ENCODE results near the gene KLHL2. TPM values are rescaled to one million over a fixed set of nuclear protein-coding genes. Genes with fewer than 3 reads are reported as not detected.

The KLHL2 gene
- total and polyA plus RNA-seq, 2 donors (not counting 3 experiments of a cell fraction or from before 2014, with no cell fraction given): 9.9 to 22.1 TPM

GRCh38 chr4:165319509-165319908, 112.1 kb downstream of the KLHL2 start:
- Histone ChIP-seq H3K9me1 (replicated peaks; ENCODE audit: control insufficient read depth, extremely low read depth, insufficient read depth, low read length) (no peaks in the 10 kb centered on the region), H2AFZ (ENCODE audit: low read depth, low read length) (no peak overlapping the region), H3K4me3 (replicated peaks in 1 of 3; ENCODE audit: insufficient read depth in 1 of 3, low read depth in 1 of 3, low read length in 3 of 3) (no peak overlapping the region), H3K4me1 (ENCODE audit: control insufficient read depth, extremely low read depth, insufficient read depth, low read length) (no peaks in the 10 kb centered on the region), H3K27me3 (ENCODE audit: control insufficient read depth in 2 of 2, insufficient read depth in 2 of 2, low read length in 2 of 2) (no peaks in the 10 kb centered on the region), H3K27ac (ENCODE audit: insufficient read depth, low read depth, low read length) (no peak overlapping the region), H4K20me1 (replicated peaks; ENCODE audit: control insufficient read depth, extremely low read depth, insufficient read depth, low read length) (no peaks in the 10 kb centered on the region), H3K79me2 (ENCODE audit: control insufficient read depth, insufficient read depth, low read length) (no peaks in the 10 kb centered on the region), H3K4me2 (ENCODE audit: insufficient read depth, low read length) (no peak overlapping the region), H3K36me3 (ENCODE audit: control insufficient read depth in 2 of 2, extremely low read depth in 1 of 2, insufficient read depth in 2 of 2, low read length in 2 of 2) (no peaks in the 10 kb centered on the region), H3K9ac (replicated peaks; ENCODE audit: extremely low read depth, insufficient read depth, low read length) (no peak overlapping the region), H3K9me3 (replicated peaks; ENCODE audit: control insufficient read depth, insufficient read depth, low read length) (no peaks in the 10 kb centered on the region)
- BruUV-seq (replicated peaks): no TSS peak
- DNase-seq (ENCODE audit: low read depth, low spot score) (no peak), FAIRE-seq (no peak)
- no peak for TF ChIP-seq JUN (IDR thresholded peaks at IDR 0.05; ENCODE audit: borderline replicate concordance, insufficient read depth, insufficient read length, low read depth)
- intact Hi-C loops (cut with micrococcal nuclease): no loop called here
- dilution Hi-C loops (cut with MboI; ENCODE audit: extremely low pct_ligation_motif_present, low sequenced_read_pairs): no loop called here
- ChIA-PET CTCF (no interaction called here), POLR2A (no interaction called here)

DNA sequence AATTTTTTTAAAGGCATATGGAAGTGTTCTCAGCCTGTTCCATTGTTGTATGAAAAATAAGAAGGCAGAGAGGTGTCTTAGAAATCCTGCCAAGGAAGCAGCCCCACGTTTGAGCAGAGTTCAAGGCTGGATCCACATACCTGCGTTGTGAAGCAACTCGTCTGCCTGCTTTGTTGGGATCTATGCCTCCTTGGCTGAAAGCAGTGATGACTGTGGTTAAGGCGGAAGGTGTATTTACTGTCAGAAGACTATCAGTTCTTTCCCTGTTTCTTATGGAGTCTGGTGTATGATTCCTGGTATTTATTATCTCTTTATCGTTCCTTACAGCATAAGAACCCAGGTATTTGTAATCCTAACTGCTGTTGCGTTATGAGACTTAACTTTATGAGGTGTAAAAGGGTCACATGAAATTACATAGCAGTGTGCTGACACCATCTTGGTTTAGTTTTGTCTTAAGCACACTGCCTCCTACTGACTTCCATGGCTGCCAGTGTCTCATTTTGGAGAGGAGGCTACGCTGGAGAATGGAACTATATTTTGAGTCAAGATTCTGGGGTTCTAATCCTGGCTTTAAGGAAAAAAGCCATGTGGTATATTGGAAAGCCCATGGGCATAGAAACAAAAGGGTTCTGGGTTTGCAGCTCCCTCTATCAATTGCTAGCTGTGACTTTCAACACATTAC, 117.0 kb downstream of the KLHL2 start:
- ChIA-PET CTCF (interaction anchor here (1.3 kb wide), 1 partner anchor 154 kb away, joined by 3 read pairs; no protein-coding TSS in a partner anchor), POLR2A (no interaction called here)
- H3K9me1 ChIP-seq (replicated peaks; ENCODE audit: control insufficient read depth, extremely low read depth, insufficient read depth, low read length): no peaks in the 10 kb centered on the region
- H3K4me2 ChIP-seq (ENCODE audit: insufficient read depth, low read length): no peak overlapping the region
- no peaks in the 10 kb centered on the region for H4K20me1 ChIP-seq (replicated peaks; ENCODE audit: control insufficient read depth, extremely low read depth, insufficient read depth, low read length)
- peaks cover 28% of the 10 kb centered on the region for H3K4me1 ChIP-seq (ENCODE audit: control insufficient read depth, extremely low read depth, insufficient read depth, low read length)
- no peak for DNase-seq (ENCODE audit: low read depth, low spot score)
- dilution Hi-C loops (cut with MboI; ENCODE audit: extremely low pct_ligation_motif_present, low sequenced_read_pairs): no loop called here
- no TSS peak for BruUV-seq (replicated peaks)
- FAIRE-seq: no peak
- H2AFZ ChIP-seq (ENCODE audit: low read depth, low read length): no peak overlapping the region
- intact Hi-C loops (cut with micrococcal nuclease): no loop called here
- no peak overlapping the region for H3K4me3 ChIP-seq (replicated peaks in 1 of 3; ENCODE audit: insufficient read depth in 1 of 3, low read depth in 1 of 3, low read length in 3 of 3)
- peaks cover 3% of the 10 kb centered on the region for H3K9me3 ChIP-seq (replicated peaks; ENCODE audit: control insufficient read depth, insufficient read depth, low read length)
- H3K9ac ChIP-seq (replicated peaks; ENCODE audit: extremely low read depth, insufficient read depth, low read length): no peak overlapping the region
- no peaks in the 10 kb centered on the region for H3K27me3 ChIP-seq (ENCODE audit: control insufficient read depth in 2 of 2, insufficient read depth in 2 of 2, low read length in 2 of 2)
- H3K36me3 ChIP-seq (ENCODE audit: control insufficient read depth in 2 of 2, extremely low read depth in 1 of 2, insufficient read depth in 2 of 2, low read length in 2 of 2): no peaks in the 10 kb centered on the region
- no peak overlapping the region for H3K27ac ChIP-seq (ENCODE audit: insufficient read depth, low read depth, low read length)
- no peak for TF ChIP-seq POLR2AphosphoS5 (IDR thresholded peaks at IDR 0.05; ENCODE audit: insufficient read depth, low read depth, low read length)
- TF ChIP-seq MAX (IDR thresholded peaks at IDR 0.05; ENCODE audit: insufficient read depth, insufficient read length): no peak
- TF ChIP-seq FOS (IDR thresholded peaks at IDR 0.05; ENCODE audit: borderline replicate concordance, insufficient read depth, low read length): no peak
- no peak for TF ChIP-seq EZH2 (IDR thresholded peaks at IDR 0.05; ENCODE audit: borderline replicate concordance, low read depth, low read length, severe bottlenecking)
- TF ChIP-seq, protein P1, sequence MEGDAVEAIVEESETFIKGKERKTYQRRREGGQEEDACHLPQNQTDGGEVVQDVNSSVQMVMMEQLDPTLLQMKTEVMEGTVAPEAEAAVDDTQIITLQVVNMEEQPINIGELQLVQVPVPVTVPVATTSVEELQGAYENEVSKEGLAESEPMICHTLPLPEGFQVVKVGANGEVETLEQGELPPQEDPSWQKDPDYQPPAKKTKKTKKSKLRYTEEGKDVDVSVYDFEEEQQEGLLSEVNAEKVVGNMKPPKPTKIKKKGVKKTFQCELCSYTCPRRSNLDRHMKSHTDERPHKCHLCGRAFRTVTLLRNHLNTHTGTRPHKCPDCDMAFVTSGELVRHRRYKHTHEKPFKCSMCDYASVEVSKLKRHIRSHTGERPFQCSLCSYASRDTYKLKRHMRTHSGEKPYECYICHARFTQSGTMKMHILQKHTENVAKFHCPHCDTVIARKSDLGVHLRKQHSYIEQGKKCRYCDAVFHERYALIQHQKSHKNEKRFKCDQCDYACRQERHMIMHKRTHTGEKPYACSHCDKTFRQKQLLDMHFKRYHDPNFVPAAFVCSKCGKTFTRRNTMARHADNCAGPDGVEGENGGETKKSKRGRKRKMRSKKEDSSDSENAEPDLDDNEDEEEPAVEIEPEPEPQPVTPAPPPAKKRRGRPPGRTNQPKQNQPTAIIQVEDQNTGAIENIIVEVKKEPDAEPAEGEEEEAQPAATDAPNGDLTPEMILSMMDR (IDR thresholded peaks at IDR 0.05; ENCODE audit: extremely low read depth in 1 of 2, insufficient read depth in 1 of 2, low read depth in 1 of 2, low read length in 2 of 2): no peak
- peaks cover 19% of the 10 kb centered on the region for H3K79me2 ChIP-seq (ENCODE audit: control insufficient read depth, insufficient read depth, low read length)

Measured in endothelial cell of umbilical vein (primary cell).